HG03378 (cell line): Measurements from ENCODE around the gene SPATA32.

Experiments
- ATAC-seq: cut with Tn5 transposase; IDR thresholded peaks from one replicate; pipeline ENCODE4 v1.9.1; 2021; ENCODE audit warnings: mild to moderate bottlenecking, moderate library complexity; ENCODE audit not compliant: unreplicated experiment

Gene SPATA32

GRCh38 chr17:45220079-45220478 is 41.8 kb downstream of the SPATA32 start:
- no peak for ATAC-seq

- ATAC-seq, result no peak
Measured at GRCh38 chr17:45218895-45219661, 42.8 kb downstream of the SPATA32 start.
